Measurements from ENCODE around the gene CUL4B.
"Not testable (repeated sequence)": the region's sequence is repeated elsewhere in the genome, so short reads cannot be mapped to it uniquely, and the experiment has no call there.

Gene CUL4B

DNA sequence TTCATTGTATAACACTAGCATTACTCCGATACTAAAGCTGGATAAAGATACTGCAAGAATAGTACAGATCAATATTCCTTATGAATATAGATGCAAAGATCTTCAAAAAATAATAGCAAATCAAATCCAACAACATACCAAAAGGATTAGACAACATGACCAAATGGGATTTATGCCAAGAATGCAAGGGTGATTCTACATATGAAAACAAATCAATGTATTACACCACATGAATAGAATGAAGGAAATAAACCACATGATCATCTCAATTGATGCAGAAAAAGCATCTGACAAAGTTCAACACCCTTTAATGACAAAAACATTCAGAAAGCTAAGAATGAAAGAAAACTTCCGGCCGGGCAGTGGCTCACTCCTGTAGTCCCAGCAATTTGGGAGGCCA, 42.8 kb downstream of the CUL4B start:
- no peak for DNase-seq

DNA sequence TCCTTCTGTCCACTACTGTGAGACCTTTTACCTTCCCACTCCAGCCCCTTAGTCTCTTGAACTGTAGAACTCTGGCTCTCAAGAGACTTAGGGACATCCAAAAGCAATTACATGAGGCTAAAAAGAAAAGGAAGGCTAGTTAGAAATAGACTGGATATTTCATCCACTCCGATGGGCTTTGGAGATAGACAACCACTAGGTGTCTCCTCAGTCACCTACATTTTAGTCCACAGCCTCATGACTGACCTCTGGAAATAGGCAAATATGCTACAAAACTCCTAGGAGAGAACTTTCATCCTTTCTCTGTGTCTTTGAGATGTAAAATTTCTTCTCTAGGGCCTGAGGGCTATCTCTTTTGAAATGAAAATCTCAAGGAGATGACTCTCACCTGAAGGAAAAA, 46.5 kb downstream of the CUL4B start:
- no peak for DNase-seq

DNA sequence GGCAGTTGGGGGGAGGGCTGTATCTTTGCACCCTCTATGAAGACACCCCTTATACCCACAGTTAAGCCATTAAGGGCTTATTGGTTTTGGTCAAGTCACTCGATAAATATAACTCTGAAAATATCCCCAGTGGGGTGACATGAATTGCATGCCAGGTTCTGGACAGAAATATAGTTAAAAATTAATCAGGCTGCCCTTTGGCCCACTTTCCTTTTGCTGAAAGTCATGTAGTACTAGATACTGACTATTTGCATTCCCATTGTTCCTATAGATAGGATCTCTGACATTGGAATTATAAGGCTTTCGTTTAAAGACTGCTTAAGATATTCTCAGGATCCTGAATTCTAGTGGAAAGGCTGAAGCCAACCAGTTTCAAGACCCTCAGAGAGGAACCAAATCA, 48.1 kb downstream of the CUL4B start:
- no peak for DNase-seq

DNA sequence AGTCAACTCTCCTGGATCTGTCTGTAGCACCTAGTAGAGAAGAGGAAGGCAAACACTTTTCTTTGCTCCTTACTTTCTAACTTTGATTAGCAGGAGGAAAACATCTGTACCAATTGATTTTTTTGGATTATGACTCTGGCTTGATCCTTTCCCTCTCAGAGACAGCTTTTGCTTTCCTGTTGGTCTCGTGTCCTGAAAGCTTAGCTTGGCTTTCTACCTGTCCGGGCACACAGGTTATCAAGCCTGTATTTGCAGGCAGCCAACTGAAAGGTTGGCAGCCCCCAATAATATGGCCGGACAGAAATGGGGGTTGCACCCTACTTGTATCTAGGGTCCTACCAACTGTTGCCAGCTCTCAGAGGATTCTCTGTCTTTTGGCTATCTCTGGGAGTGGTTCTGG, 48.5 kb downstream of the CUL4B start:
- DNase-seq, result no peak

DNA sequence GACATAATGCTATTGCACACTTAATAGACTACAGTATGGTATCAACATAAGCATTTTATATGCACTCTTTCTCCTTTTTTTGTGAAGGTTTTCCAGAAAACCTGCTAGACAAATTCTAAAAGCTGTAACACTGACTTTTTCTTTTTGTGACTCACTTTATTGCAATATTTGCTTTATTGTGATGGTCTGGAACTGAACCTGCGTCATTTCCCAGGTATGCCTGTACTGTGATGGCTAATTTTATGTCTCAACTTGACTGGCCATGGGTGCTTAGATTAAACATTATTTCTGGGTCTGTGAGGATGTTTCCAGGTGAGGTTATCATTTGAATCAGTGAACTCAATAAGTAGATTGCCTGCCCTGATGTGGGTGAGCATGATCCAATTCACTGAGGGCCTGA, 56.2 kb downstream of the CUL4B start:
- no peak for DNase-seq

DNA sequence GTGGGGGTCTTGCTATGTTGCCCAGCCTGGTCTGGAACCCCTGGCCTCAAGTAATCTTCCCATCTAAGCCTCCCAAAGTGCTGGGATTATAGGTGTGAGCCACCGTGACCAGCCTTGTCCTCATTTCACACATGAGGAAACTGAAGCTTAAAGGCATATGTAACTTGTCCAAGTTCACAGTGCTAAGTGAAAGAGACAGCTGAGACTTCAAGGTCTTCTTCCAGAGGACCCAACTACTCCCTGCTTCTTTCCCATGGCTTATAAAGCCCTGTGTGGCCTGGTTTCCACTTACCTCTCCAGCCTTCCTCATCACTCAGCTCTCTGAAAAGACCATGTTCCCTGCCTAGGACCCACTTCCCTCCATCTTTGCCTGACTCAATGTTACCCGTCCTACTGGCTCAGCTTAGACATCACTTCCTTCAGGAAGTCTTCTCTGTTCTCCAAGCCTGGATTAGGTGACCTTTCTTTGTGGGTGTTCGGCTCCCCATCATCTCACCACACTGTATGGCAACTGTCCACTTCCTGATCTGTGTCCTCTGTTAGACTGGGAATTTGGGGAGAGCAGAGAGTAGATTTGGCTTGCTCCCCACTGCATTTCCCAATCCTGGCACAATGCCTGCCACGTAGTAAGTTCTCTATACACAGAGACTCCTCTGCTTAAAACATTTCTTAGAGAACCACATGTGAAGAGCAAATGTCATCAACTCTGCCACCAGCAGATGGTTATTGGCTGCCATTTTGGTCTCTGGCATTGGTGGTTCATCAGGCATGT, 61.3 kb downstream of the CUL4B start:
- no peak for DNase-seq

DNA sequence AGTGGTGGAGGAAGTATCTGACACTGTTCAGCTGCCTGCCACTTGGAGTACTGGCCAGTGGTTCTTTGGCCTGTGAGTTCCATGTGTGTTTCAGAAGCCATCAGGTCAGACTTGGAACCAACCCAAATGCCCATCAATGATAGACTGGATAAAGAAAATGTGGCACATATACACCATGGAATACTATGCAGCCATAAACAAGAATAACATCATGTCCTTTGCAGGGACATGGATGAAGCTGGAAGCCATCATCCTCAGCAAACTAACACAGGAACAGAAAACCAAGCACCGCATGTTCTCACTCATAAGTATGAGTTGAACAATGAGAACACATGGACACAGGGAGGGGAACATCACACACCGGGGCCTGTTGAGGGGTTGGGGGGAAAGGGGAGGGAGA, 70.6 kb downstream of the CUL4B start:
- not testable (repeated sequence) for DNase-seq

DNA sequence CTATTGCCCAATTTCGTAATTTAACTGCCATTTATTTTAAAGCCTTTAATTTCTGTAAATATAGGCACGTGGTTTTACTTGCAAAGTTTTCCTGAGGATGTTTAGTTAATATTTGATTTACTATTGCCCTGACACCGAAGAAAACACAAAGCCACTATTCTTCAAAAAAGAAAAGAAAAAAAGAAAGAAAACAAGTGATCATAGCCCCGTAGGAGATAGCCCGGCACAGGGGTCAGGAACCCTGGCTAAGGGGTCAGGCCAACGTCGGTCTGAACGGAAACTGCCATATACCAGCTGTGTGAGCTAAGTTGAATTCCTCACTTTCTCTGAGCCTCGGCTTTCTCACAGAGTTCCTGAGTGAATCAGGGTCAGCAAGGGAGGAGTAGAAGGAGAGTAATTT, 74.0 kb downstream of the CUL4B start:
- DNase-seq, result no peak

DNA sequence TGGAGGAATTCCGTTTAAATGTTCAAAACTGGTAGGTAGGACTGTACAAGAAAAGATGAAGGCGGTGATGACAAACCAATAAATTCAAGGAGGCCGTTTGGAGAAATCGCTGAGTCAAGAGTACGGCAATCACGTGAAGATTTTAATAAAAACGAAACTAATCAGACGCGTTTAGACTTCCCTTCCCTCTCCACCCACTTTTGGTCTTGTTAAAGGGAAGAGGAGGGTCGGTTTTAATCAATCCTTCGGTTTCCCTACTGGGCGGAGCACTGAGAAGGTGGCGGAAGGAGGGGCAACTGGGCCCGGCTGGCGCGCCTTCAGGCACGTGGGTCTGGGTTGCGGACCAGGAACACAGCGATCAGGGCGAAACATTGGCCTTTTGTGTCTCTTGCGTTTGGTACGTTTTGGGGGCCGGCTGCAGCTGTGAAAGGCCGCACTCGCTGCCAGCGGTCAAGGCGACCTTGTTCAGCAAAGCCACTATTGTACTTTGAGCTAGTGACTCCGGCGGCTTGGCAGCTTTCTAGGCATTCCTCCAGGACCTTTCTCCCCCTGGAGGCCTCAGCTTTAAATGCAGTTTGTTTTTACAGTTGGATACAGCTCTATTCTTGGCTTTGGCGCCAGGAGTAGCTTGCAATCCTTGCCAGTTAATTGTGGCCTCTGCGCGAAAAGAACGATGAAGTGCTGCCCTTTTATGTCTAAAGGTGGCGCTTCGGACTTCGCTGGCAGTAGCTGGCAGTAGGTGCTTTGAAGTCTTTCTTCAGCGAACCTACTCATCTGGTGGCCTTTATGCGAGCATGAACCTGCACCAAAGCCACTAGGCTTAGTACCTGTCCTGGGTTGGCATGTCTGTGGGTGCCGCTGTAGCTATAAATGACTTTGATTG, 74.9 kb downstream of the CUL4B start:
- peak; percentile 13 to 65 (median 36) for DNase-seq

DNA sequence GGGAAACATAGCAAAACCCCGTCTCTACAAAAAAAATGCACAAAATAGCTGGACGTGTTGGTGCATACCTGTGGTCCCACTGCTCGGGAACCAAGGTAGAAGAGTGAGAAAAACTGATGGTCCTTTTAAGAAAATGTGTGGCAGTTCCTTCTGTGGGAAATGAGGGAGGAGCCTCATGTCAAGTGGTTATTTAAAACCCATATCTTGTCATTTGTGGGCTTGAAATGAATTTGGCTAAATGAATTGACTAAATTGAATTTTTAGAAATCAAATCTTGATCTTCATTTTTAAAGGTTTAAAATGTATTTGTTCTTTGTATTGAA, 75.5 kb downstream of the CUL4B start:
- DNase-seq, result no peak

DNA sequence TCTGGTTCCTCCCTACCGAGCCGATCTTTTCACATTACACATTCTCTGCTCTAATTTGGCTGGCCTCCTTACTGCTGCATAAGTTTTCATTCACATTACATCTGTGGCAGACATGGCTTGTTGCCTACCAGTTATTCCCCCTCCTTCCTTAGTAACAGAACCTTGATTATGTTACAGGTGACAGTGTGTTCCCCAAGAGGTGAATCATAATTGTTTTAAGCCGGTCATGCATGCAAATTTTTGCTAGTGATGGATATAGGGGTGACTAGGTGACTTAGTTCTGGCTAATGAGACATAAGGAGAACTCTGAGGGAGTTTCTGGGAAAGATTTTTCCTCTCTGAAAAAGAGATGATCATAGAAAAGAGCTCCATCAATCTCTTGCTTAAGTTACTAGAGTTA, 83.3 kb downstream of the CUL4B start:
- no peak for DNase-seq

DNA sequence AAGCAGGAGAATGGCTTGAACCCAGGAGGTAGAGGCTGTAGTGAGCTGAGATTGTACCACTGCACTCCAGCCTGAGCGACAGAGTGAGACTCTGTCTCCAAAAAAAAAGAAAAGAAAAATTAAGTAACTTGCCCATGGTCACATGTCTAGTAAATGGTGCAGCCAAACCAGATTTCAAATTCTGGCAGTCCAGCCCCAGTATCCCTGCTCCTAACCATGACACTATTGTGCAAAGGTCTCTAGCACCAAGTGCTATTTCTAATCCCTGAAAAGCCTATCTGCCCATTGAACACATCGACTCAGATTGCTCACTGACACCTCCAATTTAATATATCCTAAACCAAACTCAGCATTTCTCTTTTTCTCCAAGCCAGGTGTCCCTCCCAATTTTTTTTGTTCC, 84.0 kb downstream of the CUL4B start:
- DNase-seq, result no peak

DNA sequence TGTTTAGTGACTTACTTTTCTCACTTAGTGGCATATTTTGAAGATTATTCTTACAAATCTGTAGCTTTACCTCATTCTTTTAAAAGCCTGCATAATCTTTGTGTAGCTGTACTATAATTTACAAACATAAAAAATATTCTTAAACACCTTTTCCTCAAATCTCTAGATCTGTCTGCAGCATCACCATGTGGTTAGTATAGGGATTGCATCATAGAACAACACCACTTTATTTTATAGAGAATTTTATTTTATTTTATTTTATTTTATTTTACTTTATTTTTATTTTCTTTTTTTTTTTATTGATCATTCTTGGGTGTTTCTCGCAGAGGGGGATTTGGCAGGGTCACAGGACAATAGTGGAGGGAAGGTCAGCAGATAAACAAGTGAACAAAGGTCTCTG, 85.3 kb downstream of the CUL4B start:
- peak in 3 of 6 experiments; percentile 9 to 21 (median 17) for DNase-seq

Measured in stimulated activated naive CD4-positive, alpha-beta T cell (primary cell).